Stomach (tissue), 4 donors: Measurements from ENCODE around the gene EEFSEC.

Source experiments
- POLR2A ChIP-seq, 4 donors: fragments of 450-650 bp; IDR thresholded peaks; one replicate each; pipeline ENCODE4 v1.6.1; 2016; ENCODE audit warnings: antibody characterized with exemption in 4 of 4, control low read depth in 2 of 4, mild to moderate bottlenecking in 1 of 4, moderate library complexity in 1 of 4
- TF ChIP-seq, protein P1 (sequence below), 7 experiments: fragments of 450-650 bp in 4 of 7; fragments of 200-600 bp in 3 of 7; sonication (generic) in 3 of 7; IDR thresholded peaks; one replicate each; pipeline ENCODE4 v1.5.1; 2016 to 2019; ENCODE audit warnings: antibody characterized with exemption in 7 of 7, control low read depth in 2 of 7, mild to moderate bottlenecking in 1 of 7

DNA sequence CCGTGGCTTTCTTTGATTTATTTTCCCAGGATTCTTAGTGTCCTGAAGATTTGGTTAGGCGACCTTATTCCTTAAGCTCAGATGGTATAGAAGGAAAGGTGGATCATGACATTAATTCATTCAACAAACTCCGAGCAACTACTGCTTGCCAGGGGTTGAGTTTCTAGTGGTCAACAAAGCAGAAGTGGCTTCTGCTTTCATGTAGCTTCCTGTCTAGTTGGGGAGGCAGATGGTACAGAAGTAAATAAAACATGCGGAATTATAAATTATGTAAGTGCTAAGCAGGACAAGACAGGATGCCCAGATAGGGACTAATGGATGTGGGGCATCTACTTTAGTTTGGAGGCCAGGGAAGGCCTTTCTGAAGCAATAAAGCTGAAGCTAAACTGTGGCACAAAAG lies 15.6 kb downstream of the EEFSEC start:
- no peak for TF ChIP-seq POLR2A (IDR thresholded peaks at IDR 0.05)
- TF ChIP-seq, protein P1, sequence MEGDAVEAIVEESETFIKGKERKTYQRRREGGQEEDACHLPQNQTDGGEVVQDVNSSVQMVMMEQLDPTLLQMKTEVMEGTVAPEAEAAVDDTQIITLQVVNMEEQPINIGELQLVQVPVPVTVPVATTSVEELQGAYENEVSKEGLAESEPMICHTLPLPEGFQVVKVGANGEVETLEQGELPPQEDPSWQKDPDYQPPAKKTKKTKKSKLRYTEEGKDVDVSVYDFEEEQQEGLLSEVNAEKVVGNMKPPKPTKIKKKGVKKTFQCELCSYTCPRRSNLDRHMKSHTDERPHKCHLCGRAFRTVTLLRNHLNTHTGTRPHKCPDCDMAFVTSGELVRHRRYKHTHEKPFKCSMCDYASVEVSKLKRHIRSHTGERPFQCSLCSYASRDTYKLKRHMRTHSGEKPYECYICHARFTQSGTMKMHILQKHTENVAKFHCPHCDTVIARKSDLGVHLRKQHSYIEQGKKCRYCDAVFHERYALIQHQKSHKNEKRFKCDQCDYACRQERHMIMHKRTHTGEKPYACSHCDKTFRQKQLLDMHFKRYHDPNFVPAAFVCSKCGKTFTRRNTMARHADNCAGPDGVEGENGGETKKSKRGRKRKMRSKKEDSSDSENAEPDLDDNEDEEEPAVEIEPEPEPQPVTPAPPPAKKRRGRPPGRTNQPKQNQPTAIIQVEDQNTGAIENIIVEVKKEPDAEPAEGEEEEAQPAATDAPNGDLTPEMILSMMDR (IDR thresholded peaks at IDR 0.05), result no peak
